ENCODE results near the gene EML6. TPM values are rescaled to one million over a fixed set of nuclear protein-coding genes. Genes with fewer than 3 reads are reported as not detected.

Gene EML6
- total RNA-seq, 1 donor from 2014 or later, result 1.6 TPM

DNA sequence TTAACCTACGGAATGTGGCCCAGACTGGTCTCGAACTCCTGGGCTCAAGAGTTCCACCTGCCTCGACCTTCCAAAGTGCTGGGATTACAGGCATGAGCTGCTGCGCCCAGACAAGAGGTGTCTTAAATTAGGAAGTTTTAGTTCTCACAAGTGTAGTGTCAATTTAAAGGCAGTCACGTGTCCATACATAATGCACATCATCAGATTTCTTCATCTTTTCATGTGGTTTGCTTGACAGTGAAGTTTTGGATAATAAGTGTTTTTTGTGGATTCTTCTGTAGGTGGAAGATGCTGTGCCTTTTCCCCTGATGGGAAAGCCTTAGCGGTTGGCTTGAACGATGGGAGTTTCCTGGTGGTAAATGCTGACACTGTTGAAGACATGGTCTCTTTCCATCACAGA, 179.3 kb downstream of the EML6 start:
- DNase-seq (ENCODE audit: low spot score) (no peak), ATAC-seq (no peak)

DNA sequence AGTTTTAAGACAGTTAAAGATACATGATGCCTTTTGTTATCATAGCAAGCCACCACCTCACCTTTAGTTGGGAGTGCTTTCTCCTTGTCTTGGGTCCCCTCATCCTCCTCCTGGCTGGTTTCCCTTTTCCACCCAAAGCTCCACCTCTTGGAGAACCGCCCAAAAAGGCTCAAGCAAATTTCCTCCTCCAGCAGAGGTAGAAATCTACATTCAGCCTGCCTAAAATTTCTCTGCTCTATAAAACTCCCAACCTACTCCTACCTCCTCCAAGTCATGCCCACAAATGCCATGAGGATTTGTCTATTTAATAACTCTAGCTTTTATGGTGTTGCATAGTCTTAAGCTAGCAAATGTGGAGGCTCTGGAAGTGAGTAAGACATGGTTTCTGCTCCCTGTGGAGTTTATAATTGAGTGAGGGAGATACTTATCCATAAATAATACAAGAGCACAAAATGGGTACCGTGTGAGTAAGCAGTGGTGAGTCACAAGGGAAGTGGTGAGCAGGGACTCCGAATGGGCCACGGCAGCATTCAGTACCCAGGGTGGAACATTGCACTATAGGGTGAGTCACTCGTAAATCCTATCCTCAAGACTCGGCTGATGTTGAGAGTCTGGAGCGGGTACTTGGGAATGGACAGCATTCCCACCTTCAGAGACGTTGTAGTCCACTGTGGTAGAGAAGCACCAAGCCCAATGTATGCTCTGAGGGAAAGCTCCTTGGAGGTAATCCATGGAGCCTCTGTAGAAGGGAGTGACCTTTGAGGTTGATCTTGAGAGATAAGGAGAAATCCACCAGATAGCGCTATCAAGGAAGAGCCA, 180.5 kb downstream of the EML6 start:
- no peak for DNase-seq (ENCODE audit: low spot score)
- ATAC-seq, result no peak

DNA sequence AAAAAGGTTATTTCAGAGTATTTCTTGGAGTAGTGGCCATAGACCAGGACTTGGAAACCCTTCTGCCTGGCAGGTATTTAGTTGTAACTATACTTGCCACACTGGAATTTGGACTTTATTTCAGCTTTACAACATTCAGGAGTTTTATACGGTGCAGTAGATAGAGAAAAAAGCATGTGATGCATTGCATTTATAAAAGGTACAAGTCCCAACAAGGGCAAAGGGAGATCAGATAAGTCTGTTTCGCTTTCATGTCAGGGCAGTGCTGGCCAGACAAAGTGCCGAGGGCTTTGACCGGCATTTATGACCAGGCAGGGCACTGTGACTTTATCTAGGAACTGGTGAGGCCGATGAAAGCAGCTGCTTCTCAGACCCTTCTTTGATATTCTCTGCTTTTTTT, 181.4 kb downstream of the EML6 start:
- ATAC-seq, result peak; percentile 76
- peak; percentile 86 for DNase-seq (ENCODE audit: low spot score)

DNA sequence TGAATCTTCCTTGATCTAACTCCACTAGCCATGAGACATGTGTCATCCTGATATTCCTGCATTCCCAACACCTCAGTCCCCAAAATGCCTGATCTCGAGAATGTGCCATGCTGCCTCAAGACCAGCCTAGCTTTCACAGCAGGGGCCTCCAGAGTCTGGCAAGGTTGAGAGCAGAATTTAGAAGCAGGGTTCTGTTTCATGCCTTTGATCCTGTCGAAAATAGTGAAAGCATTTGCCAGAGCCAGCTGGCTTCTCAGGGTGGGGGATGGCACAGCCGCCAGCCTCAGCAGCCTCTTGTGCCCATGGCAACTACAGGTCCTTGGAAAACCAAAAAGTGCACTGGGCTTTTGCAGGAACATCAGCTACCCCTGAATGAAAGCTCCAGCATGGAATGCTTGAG, 183.3 kb downstream of the EML6 start:
- DNase-seq (ENCODE audit: low spot score) (no peak), ATAC-seq (no peak)

- ATAC-seq, result no peak
- DNase-seq (ENCODE audit: low spot score), result no peak
Measured at GRCh38 chr2:54907663-54908062, 184.2 kb downstream of the EML6 start.

- ATAC-seq, result peak; percentile 81
- DNase-seq (ENCODE audit: low spot score), result peak; percentile 84
Measured at GRCh38 chr2:54908591-54908990, 185.1 kb downstream of the EML6 start.

GRCh38 chr2:54909001-54909400, 185.5 kb downstream of the EML6 start:
- DNase-seq (ENCODE audit: low spot score), result no peak
- no peak for ATAC-seq

GRCh38 chr2:54912305-54912704, 188.8 kb downstream of the EML6 start:
- no peak for DNase-seq (ENCODE audit: low spot score)
- no peak for ATAC-seq

- ATAC-seq, result no peak
- DNase-seq (ENCODE audit: low spot score), result no peak
Measured at GRCh38 chr2:54912893-54913292, 189.4 kb downstream of the EML6 start.

- ATAC-seq (no peak), DNase-seq (ENCODE audit: low spot score) (no peak)
Measured at GRCh38 chr2:54914637-54915036, 191.2 kb downstream of the EML6 start.

DNA sequence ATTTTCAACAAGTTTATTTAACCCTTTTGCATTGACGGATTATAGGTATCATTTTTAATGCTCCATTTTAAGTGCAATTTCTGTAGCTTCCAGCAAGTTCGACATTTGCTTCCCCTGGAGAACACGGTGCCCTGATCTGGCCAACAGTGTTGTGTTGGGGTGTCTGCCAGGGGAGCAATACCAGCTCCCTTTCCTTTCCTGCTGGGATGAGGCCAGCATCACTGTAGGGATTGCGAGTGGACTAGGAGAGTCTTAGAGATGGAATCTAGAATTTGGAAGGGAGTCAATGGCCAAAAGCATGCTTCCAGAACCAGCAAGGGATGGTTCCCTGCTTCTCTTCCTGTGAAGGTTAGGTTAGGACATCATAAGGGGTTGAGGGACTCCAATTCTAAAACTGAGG, 191.6 kb downstream of the EML6 start:
- DNase-seq (ENCODE audit: low spot score) (no peak), ATAC-seq (no peak)

DNA sequence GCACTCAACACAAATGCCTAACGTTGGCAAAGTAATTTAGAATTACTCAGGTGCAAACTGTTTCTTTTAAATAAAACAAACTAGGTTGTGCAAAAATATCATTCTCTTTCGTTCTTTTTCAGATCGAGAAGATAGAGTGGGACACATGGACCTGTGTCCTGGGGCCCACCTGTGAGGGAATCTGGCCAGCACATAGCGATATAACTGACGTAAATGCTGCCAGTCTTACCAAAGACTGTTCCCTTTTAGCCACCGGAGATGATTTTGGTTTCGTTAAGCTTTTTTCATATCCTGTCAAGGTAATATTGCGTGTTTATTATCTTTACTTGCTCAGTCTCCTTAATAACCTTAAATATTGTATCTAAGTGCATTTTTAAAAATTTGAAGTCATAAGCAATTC, 193.2 kb downstream of the EML6 start:
- ATAC-seq (no peak), DNase-seq (ENCODE audit: low spot score) (no peak)

GRCh38 chr2:54918647-54919280, 195.3 kb downstream of the EML6 start:
- ATAC-seq, result no peak
- no peak for DNase-seq (ENCODE audit: low spot score)

GRCh38 chr2:54920660-54921059, 197.2 kb downstream of the EML6 start:
- ATAC-seq (no peak), DNase-seq (ENCODE audit: low spot score) (no peak)

GRCh38 chr2:54924121-54924520, 200.7 kb downstream of the EML6 start:
- DNase-seq (ENCODE audit: low spot score) (no peak), ATAC-seq (no peak)

DNA sequence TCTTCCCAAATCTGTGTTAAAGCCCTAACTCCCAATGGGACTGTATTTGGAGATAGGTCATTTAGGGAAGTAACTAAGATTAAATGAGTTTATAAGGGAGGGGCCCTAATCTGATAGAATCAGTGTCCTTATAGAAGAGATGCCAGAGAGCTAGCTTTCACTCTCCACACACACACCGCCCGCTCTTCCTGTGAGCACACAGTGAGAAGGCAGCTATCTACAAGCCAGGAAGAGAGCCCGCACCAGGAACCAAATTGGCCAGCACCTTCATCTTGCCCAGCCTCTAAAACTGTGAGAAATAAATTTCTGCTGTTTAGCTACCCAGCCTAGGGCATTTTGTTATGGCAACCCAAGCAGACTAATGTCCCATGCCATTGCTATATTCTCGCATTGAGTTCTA, 201.6 kb downstream of the EML6 start:
- ATAC-seq, result no peak
- no peak for DNase-seq (ENCODE audit: low spot score)

DNA sequence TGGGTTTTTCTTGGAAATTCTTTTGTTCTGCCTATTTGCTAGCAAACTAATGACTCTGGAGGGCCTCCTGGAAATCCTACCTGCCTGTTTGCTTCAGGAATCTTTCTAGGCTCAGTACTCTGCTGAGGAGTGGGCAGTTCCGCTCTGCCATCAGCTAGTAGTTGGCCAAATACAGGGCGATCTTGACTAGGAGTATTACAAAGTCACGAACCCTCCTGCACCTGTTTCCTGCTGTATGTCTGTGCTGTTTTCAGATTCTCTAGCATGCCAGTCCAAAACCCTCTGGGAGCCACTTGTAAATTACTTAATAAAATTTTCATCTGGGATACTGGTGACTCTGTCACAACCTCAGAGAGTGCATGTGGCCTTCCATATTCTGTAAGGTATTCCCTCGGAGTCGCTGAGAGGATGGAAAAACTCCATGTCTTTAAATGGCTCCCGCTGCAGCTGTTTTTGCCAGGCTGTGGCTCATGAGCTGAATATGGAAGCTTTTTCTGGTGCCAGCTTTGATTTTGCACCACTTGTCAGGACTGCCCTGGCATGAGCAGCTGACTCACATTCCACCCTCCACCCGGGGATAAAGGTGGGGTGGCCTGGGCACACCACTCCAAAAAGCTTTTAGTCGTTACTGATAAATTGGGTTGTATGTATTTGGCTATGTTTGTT, 203.8 kb downstream of the EML6 start:
- DNase-seq (ENCODE audit: low spot score), result no peak
- ATAC-seq, result no peak

- ATAC-seq (no peak), DNase-seq (ENCODE audit: low spot score) (no peak)
Measured at GRCh38 chr2:54927751-54928615, 204.5 kb downstream of the EML6 start.

- DNase-seq (ENCODE audit: low spot score), result no peak
- ATAC-seq, result no peak
Measured at GRCh38 chr2:54928719-54929118, 205.3 kb downstream of the EML6 start.

GRCh38 chr2:54931473-54931872, 208.0 kb downstream of the EML6 start:
- ATAC-seq (no peak), DNase-seq (ENCODE audit: low spot score) (no peak)

GRCh38 chr2:54935389-54935788, 211.9 kb downstream of the EML6 start:
- no peak for DNase-seq (ENCODE audit: low spot score)
- no peak for ATAC-seq
